ENCODE results near the gene PAPSS1. TPM values are rescaled to one million over a fixed set of nuclear protein-coding genes. Genes with fewer than 3 reads are reported as not detected.

Gene PAPSS1
- total and polyA plus RNA-seq, 10 of the 15 experiments (the other 5 are each of a cell fraction or from before 2014, with no cell fraction given), result 22.6 to 73.0 (median 30.6) TPM

DNA sequence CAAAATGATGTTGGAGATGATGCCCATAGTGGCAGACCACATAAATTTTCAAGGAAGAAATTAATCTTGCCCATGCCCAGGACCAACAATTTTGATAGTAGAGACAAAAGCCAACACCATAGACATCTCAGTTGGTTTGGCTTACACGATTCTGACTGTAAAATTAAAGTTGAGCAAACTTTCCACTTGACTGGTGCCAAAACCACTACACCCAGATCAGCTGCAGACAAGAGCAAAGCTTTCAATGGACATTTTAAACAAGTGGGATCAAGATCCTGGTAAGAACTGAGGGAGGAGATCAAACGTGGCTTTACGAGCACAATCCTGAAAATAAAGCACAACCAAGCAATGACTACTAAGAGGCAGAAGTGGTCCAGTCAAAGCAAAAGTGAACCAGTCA is 90.7 kb downstream of the PAPSS1 start (continued):
- TF ChIP-seq SIX5 (IDR thresholded peaks at IDR 0.05; ENCODE audit: low read depth, low read length, severe bottlenecking), result no peak
- no peak for TF ChIP-seq POLR2AphosphoS5 (IDR thresholded peaks at IDR 0.05; ENCODE audit: low read length)

DNA sequence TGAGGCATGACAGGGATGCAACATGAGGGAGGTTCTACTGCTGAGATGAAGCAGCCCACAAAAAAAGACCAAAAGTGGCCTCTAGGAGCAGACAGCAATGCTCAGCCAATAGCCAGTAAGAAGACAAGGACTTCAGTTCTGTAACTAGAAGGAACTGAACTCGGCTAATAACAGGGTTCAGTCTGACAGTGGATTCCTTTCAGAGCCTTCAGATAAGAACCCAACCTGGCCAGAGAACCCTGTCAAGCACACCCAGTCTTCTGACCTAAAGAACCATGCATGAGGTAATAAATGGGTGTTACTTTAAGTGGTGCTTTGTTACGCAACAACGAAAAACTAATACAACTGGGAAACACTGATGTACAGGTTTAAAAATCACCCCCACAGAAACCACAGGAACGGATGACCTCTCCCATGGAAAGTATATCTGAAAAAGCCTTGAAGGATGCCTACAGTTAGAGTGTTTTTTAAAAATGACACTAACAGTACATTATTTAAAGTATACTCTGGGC is 94.6 kb downstream of the PAPSS1 start:
- ChIA-PET RAD21 (ENCODE audit: unreplicated experiment) (no interaction called here), POLR2A (interaction anchor here (0.7 kb wide), 1 partner anchor 918 kb away, joined by 6 read pairs; no protein-coding TSS in a partner anchor), CTCF (no interaction called here), SMC1A (ENCODE audit: uncharacterized antibody, unreplicated experiment) (no interaction called here)
- DNase-seq (ENCODE audit: low read depth, low spot score) (no peak), ATAC-seq (no peak), FAIRE-seq (no peak)
- Histone ChIP-seq H3K4me3 (no peak overlapping the region), H3K27ac (ENCODE audit: control insufficient read depth, insufficient read depth) (no peak overlapping the region), H3K9me3 (replicated peaks; ENCODE audit: control insufficient read depth, insufficient read depth, low read length) (no peaks in the 10 kb centered on the region; the same call in 2 of the 3 replicates), H3K4me2 (ENCODE audit: control insufficient read depth, insufficient read depth) (no peak overlapping the region), H3K4me1 (ENCODE audit: control insufficient read depth, insufficient read depth, low read length) (no peaks in the 10 kb centered on the region), H3K79me2 (ENCODE audit: control insufficient read depth, insufficient read depth, low read length) (no peaks in the 10 kb centered on the region), H2AFZ (ENCODE audit: control insufficient read depth, low read depth, low read length) (no peak overlapping the region), H4K20me1 (ENCODE audit: control insufficient read depth, insufficient read depth) (no peaks in the 10 kb centered on the region), H3K9ac (ENCODE audit: control insufficient read depth, insufficient read depth, low read length) (no peak overlapping the region), H3K36me3 (ENCODE audit: control insufficient read depth in 2 of 2, insufficient read depth in 2 of 2, low read length in 1 of 2) (no peaks in the 10 kb centered on the region), H3K27me3 (replicated peaks in 1 of 2; ENCODE audit: control insufficient read depth in 2 of 2, insufficient read depth in 2 of 2, low read length in 1 of 2) (no peaks in the 10 kb centered on the region)
- 98% methylated on average over 4 of the region's 4 CpGs for WGBS (ENCODE audit: insufficient coverage, insufficient replicate concordance, low lambda C conversion rate, missing lambda C conversion rate)
- in situ Hi-C loops (cut with MboI), result no loop called here
- intact Hi-C loops (cut with micrococcal nuclease; ENCODE audit: unreplicated experiment), result no loop called here
- TF ChIP-seq NFYB (IDR thresholded peaks at IDR 0.05; ENCODE audit: insufficient read depth, low read depth, low read length) (no peak), FOS (IDR thresholded peaks at IDR 0.05; ENCODE audit: borderline replicate concordance, extremely low read depth, insufficient read length) (no peak), POLR2AphosphoS5 (IDR thresholded peaks at IDR 0.05; ENCODE audit: low read length) (no peak)
- BruUV-seq (replicated peaks), result no TSS peak

DNA sequence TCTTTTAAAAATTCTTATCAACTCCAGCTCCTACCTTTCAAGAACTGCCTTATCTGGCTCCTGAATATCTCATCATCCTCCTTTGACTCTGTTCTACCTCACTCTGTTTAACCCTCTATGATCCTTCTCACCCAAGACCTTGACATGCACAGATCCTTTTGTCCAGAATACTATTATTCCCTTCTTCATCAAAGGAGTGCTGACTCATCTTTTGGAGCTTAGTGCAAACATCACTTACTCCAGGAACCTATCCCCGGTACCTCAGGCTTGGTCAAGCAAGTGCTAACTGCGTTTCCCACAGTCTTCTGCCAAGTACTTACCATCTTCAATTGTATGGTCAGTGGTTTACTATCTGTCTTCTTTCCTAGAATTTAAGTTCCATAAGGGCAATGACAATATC is 96.0 kb downstream of the PAPSS1 start:
- 79% methylated on average over 2 of the region's 2 CpGs for WGBS (ENCODE audit: insufficient coverage, insufficient replicate concordance, low lambda C conversion rate, missing lambda C conversion rate)
- ChIA-PET SMC1A (ENCODE audit: uncharacterized antibody, unreplicated experiment) (interaction anchor here (0.7 kb wide), 1 partner anchor 39 kb away, joined by 3 read pairs; no protein-coding TSS in a partner anchor), RAD21 (ENCODE audit: unreplicated experiment) (no interaction called here), POLR2A (no interaction called here), CTCF (no interaction called here)
- H3K4me3 ChIP-seq, result no peak overlapping the region
- H3K9me3 ChIP-seq (replicated peaks; ENCODE audit: control insufficient read depth, insufficient read depth, low read length), result no peaks in the 10 kb centered on the region; the same call in 2 of the 3 replicates
- no peak overlapping the region for H2AFZ ChIP-seq (ENCODE audit: control insufficient read depth, low read depth, low read length)
- FAIRE-seq (no peak), ATAC-seq (no peak), DNase-seq (ENCODE audit: low read depth, low spot score) (no peak)
- no peak overlapping the region for H3K27ac ChIP-seq (ENCODE audit: control insufficient read depth, insufficient read depth)
- H3K9ac ChIP-seq (ENCODE audit: control insufficient read depth, insufficient read depth, low read length), result no peak overlapping the region
- H4K20me1 ChIP-seq (ENCODE audit: control insufficient read depth, insufficient read depth), result no peaks in the 10 kb centered on the region
- no peaks in the 10 kb centered on the region for H3K79me2 ChIP-seq (ENCODE audit: control insufficient read depth, insufficient read depth, low read length)
- intact Hi-C loops (cut with micrococcal nuclease; ENCODE audit: unreplicated experiment), result no loop called here
- H3K4me2 ChIP-seq (ENCODE audit: control insufficient read depth, insufficient read depth), result no peak overlapping the region
- H3K27me3 ChIP-seq (replicated peaks in 1 of 2; ENCODE audit: control insufficient read depth in 2 of 2, insufficient read depth in 2 of 2, low read length in 1 of 2), result no peaks in the 10 kb centered on the region
- H3K4me1 ChIP-seq (ENCODE audit: control insufficient read depth, insufficient read depth, low read length), result no peaks in the 10 kb centered on the region
- in situ Hi-C loops (cut with MboI), result no loop called here
- no peaks in the 10 kb centered on the region for H3K36me3 ChIP-seq (ENCODE audit: control insufficient read depth in 2 of 2, insufficient read depth in 2 of 2, low read length in 1 of 2)
- no TSS peak for BruUV-seq (replicated peaks)
- no peak for TF ChIP-seq ESRRA (IDR thresholded peaks at IDR 0.05; ENCODE audit: low read length)
- no peak for TF ChIP-seq BHLHE40 (IDR thresholded peaks at IDR 0.05; ENCODE audit: borderline replicate concordance in 1 of 2, low read depth in 2 of 2, low read length in 1 of 2)
- no peak for TF ChIP-seq ZNF384 (IDR thresholded peaks at IDR 0.05; ENCODE audit: borderline replicate concordance, low read depth, low read length)
- TF ChIP-seq, protein P1, sequence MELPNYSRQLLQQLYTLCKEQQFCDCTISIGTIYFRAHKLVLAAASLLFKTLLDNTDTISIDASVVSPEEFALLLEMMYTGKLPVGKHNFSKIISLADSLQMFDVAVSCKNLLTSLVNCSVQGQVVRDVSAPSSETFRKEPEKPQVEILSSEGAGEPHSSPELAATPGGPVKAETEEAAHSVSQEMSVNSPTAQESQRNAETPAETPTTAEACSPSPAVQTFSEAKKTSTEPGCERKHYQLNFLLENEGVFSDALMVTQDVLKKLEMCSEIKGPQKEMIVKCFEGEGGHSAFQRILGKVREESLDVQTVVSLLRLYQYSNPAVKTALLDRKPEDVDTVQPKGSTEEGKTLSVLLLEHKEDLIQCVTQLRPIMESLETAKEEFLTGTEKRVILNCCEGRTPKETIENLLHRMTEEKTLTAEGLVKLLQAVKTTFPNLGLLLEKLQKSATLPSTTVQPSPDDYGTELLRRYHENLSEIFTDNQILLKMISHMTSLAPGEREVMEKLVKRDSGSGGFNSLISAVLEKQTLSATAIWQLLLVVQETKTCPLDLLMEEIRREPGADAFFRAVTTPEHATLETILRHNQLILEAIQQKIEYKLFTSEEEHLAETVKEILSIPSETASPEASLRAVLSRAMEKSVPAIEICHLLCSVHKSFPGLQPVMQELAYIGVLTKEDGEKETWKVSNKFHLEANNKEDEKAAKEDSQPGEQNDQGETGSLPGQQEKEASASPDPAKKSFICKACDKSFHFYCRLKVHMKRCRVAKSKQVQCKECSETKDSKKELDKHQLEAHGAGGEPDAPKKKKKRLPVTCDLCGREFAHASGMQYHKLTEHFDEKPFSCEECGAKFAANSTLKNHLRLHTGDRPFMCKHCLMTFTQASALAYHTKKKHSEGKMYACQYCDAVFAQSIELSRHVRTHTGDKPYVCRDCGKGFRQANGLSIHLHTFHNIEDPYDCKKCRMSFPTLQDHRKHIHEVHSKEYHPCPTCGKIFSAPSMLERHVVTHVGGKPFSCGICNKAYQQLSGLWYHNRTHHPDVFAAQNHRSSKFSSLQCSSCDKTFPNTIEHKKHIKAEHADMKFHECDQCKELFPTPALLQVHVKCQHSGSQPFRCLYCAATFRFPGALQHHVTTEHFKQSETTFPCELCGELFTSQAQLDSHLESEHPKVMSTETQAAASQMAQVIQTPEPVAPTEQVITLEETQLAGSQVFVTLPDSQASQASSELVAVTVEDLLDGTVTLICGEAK (IDR thresholded peaks at IDR 0.05; ENCODE audit: borderline replicate concordance), result no peak
- TF ChIP-seq CHD1 (IDR thresholded peaks at IDR 0.05; ENCODE audit: low read depth, low read length), result no peak
- no peak for TF ChIP-seq RELA (IDR thresholded peaks at IDR 0.05; ENCODE audit: borderline replicate concordance, partially characterized antibody)
